HG03520 (cell line): ENCODE measurements around the gene MRRF.

Experiments
- ATAC-seq: cut with Tn5 transposase; IDR thresholded peaks from one replicate; pipeline ENCODE4 v1.9.1; 2021; ENCODE audit warnings: mild to moderate bottlenecking, moderate library complexity; ENCODE audit not compliant: unreplicated experiment

Gene MRRF

GRCh38 chr9:122228191-122228567, 36.5 kb upstream of the MRRF start:
- ATAC-seq = no peak

DNA sequence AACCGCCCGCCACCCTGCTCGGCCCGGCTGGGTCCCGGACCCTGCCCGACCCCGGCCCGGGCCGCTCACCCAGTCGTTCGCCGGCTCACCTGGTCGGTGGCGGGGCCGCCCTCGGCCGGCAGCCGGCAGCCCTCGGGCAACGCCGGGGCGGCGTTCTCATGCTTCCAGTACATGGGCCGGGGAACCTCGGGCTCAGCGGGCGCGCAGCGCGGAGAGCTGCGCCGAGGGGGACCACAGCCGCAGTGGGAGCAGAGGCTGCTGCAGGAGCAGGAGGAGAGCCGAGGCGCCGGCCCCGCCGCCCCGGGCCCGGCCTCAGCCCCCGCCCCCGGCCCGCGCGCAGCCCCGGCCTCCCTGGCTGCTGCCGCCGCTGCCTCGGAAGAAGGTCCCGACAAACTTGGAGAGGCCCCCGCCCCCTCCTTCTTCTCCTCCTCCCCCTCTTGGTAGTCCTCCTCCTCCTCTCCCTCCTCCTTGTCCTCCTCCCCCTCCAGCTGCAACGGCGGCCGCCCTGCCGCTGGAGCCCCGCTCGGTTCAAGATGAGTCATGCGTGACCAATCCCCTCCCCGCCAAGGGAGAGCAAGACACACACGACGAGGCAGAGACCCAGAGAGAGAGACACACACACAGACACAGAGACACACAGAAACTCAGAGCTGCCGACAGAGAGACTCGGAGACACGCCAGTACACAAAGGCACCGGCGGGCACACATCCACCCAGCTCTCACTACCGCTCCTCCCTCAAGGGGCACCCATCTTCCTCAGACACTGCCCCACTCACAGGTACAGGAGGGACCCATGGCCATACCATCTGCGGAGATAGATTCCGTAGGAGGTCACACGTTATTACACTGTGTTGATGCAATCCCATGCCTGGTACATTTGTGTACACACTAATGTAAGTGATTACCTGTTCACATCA, 35.9 kb upstream of the MRRF start, which contains the start of gene LHX6:
LHX6 (minus strand) TSS at position 390 of the 917 bp plus-strand sequence; CDS start at position 173, 217 bp downstream.
- no peak for ATAC-seq

GRCh38 chr9:122229485-122229837, 35.2 kb upstream of the MRRF start:
- ATAC-seq = no peak

DNA sequence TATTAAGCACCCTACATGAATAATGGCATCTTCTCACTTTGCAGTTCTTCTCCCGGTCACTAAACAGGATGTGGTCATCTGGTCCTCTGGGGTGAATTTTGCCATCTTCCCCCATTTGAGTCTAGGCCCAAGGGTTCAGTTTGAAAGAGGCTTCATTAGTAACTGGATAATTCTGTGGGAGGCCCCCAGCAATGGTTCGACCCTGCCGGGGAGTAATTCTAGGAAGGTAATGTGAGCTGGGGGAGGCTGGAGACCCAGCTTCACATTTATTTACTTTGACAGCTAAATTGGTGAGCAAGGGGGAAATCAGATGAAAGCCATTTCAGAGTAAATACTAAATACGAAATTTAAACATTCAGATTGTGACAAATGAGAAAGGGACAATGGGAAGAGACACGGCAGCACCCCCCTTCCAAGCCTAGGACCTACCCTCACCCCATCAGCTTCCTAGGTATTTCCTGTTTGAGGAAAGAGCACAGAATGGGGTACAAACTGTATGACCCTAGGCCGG, 31.8 kb upstream of the MRRF start:
- ATAC-seq = no peak

GRCh38 chr9:122234022-122234748, 30.5 kb upstream of the MRRF start:
- no peak for ATAC-seq

DNA sequence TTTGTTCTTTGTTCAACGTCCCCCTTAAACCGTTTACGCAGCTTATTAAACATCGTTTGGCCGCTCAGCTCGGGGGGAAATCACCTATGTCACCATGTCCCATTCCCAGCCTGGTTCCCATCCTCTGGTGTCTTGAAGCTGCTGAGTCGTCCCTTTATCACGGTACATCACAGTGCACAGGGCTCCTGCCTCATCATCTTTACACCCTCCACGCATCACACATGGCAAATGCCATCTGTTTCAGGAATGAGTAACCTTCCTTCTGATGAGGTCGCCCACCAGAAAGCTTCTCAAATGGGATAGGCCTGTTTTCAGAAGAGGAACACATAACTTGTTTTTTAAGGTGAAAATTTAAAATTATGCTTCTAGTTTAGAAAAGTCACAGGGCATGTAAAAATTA, 28.0 kb upstream of the MRRF start:
- no peak for ATAC-seq

GRCh38 chr9:122239722-122240121, 25.0 kb upstream of the MRRF start:
- no peak for ATAC-seq

DNA sequence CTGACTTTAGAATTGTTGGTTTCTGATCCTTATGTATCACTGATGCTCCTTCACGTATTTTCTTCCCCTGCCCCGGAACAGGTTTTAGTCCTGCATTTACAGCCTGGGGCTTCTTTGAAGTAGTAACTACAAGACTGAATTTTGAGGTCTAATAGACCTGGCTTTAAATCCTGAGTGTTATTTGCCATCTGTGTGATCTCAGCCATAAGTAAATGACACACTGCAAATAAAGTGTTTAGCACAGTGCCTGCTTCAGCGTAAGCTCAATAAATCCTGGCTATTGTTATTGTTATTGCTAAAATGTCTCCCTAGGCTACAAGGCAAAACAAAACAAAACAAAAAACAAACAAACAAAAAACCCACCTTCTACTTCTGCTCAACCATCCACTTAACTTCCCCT, 20.3 kb upstream of the MRRF start:
- no peak for ATAC-seq

DNA sequence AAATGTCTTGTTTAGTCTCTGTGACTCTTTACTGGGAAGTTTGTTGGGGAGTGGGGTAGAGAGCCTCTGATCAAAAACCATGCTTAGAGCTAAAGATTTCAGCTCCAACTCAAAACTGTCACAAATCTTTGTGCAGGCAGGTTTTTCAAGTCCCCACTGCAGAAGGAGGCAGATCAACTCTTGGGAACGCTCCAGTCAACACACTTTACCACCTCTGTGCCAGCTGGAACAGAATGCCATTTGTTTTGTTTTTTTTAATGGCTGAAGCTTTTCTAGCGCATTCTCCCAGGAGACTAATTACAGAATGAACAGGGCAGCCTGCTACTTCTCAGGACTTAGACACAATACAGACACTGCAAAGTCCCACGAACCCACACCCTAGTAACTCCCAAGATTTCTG, 18.0 kb upstream of the MRRF start:
- no peak for ATAC-seq

GRCh38 chr9:122248448-122248865, 16.2 kb upstream of the MRRF start:
- ATAC-seq = no peak

GRCh38 chr9:122251351-122251750, 13.3 kb upstream of the MRRF start:
- ATAC-seq = no peak

DNA sequence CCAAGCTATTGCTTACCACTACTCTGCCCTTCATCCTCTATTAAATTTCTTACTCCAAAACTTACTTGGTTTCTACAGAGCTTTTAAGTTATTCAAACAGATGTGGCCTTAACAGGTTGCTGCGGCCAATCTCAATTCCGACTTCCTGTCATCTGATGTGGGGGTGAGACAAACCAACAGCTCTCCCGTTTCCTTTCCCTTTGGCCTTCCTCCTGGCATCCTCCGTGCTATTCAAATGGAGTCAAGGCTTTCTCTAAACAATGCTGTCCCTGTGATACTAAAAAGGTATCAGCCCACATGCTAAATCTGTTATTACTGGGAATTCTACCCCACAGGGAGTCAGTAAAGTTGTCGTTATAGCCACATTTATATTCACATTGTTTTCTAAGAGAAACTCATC, 11.9 kb upstream of the MRRF start:
- ATAC-seq = no peak

GRCh38 chr9:122254761-122255160, 9.9 kb upstream of the MRRF start:
- ATAC-seq = no peak

GRCh38 chr9:122256206-122256605, 8.5 kb upstream of the MRRF start:
- ATAC-seq = no peak

GRCh38 chr9:122258886-122259415, 5.7 kb upstream of the MRRF start:
- ATAC-seq = no peak

DNA sequence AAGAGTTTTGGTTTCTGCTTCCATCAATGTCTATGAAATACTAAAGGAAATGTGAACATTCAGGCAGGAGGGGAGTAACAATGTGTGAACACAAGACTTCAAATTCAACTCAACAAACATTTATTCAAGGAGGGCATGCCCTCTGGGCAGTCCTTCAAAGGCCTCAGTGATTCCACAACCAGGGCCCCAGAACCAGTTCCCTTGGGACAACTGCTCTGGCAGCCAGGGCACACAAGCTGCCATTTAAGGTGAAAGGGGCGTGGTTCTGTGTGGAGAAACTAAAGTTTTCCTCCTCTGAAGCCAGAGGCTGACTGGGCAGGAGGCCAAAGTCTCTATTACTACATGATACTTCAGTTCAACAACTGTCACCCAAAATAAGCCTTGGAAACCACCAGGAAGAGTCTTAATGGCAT, 3.2 kb upstream of the MRRF start:
- no peak for ATAC-seq

GRCh38 chr9:122262073-122262472, 2.6 kb upstream of the MRRF start:
- ATAC-seq = no peak

GRCh38 chr9:122263699-122264349, 858 bp upstream of the MRRF start:
- no peak for ATAC-seq

DNA sequence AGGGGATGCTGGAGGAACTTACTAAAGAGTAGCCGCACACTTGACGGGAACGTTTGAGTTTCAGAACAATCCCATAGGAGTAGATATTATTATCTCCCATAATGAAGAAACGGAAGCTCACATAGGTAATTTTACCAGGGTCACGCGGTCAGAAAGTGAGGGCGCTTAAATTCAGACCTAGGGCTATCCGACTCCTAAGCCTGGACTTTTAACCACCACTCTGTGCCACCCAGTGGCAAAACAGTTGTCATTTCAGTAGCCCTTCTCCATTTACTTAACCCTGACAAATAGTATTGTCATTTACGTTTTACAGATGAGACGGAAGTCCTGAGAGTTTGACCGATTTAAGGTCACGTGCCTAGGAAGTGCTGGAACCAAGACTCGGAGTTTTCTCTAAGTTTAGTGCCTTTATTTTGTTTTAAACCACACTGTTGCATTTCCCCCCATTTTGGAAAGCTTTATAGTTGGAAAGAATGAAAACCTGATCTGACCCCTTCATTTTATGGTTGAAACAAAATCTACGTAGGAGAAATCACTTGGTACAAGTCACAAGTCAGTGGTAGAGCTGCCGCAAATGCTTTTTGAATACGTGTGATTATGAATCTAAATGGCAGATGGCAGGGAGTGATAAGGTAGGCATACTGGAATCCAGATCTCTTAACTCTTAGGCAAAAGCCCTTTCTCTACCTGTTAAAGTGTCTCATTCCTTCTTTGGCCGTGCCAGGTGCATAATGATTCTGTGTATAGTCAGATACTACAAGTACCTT, 650 bp downstream of the MRRF start:
- peak; percentile 22 for ATAC-seq

- no peak for ATAC-seq
These were observed 3.5 kb downstream of the MRRF start for GRCh38 chr9:122268041-122268814.
